ENCODE results near the gene MAX.

MAX gene

GRCh38 chr14:65072256-65072655 lies 30.1 kb downstream of the MAX start:
- no peak for DNase-seq

DNA sequence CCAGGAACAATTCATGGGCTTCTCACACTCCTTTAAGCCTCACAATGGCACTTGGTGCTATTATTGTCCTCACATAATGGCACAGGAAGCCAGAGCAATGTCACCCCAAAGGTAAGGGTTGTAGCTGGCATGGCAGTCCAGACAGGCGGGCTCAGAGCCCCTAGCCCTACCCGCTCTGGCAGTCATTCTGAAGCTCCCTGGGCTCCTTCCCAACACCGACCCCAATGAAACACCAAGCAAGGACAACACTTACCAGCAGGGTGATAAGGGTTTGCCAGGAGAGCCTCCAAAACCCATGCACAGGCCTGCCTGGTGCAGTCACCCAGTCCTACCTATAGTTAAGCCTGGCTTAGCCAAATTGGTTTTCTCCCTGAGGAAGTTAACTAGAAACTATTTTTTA lies 30.8 kb downstream of the MAX start:
- no peak for DNase-seq

DNA sequence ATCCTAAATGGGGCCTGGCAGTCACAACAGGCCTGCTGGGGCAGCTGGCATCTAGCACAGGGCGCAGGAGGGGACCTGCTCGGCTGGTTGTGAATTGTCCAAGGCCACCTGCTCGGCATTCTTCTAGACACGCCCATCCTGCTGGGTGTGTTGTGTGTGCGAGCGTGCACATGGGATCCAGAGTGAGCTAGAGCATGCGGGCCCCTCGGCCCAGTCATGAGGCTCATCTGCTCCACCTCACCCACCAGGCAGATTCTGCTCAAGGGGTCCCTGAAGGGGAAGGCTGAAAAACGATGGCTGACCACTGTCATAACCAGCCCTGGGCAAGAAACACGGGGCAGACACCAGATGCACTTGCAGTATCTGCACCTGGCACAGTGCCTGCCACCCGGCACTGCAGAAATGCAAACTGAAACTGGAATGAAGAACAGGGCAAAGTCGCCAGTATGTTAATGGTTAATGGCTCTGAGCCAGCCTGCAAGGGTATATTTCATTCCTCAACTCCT lies 31.8 kb downstream of the MAX start:
- DNase-seq: no peak

DNA sequence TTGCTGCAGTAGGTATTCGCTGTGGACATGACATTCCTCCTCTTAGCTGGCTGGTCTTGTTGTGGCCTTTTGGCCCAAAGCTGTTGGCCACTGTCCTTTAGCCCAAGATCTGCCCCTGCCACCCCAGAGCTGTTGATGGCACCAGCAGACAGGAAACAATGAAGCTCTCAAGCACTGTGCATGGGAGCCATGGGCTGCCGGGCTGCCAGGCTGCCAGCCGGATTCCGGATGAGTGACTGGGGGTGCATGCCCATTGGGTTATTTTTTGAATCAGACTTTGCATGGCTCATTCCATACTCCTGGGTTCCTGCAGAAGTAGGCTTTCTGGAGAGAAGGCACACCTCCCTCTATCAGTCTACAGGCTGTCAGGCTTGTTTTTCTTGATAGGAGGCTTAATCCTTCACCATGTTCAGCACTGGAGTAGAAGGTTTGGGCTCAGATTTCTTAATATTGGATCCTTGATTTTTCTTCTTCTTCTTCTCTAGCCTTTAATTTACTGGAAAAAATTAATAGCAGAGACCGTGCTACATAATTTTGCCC lies 32.4 kb downstream of the MAX start:
- no peak for DNase-seq

GRCh38 chr14:65065719-65066118 lies 36.6 kb downstream of the MAX start:
- DNase-seq: no peak

- DNase-seq: no peak
Measured at GRCh38 chr14:65062096-65063075, 39.9 kb downstream of the MAX start.

DNA sequence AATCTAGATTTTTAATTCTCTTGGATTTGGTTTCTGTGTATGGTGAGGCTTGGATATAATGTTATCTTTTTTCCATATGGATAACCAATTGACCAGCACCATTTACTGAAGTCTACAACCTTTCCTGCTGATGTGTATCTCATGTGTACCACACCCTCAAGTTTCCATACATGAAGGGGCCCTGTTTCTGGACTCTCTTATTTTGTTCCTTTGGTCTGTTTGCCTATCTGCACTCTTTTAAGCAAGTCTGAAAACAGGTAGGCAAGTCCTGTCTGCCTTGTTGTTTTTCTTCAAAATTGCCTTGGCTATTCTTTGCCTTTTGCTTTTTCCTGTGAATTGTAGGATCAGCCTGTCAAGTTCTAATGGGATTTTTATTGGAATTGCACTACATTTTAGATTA lies 44.6 kb downstream of the MAX start:
- DNase-seq: no peak

- no peak for DNase-seq
Measured at GRCh38 chr14:65054471-65055085, 47.7 kb downstream of the MAX start.

DNA sequence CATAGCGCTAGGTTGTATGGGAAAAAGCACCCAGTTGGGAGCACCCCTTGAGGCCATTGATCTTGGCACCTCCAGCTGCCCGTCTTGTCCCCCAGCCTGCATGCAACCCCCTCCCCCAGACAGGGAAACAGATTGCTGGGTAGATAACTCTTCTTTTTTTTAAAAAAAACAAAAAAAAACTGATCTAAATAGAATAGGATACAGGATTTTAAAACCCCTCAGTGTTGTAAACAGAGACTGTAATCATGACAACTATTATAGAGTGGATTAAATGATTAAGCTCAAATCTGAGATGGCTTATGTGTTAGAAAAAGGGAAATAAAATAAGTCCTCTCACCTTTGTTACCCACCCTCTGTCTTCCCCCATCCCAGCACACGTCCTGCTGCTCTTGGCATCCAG lies 48.9 kb downstream of the MAX start:
- DNase-seq: no peak

DNA sequence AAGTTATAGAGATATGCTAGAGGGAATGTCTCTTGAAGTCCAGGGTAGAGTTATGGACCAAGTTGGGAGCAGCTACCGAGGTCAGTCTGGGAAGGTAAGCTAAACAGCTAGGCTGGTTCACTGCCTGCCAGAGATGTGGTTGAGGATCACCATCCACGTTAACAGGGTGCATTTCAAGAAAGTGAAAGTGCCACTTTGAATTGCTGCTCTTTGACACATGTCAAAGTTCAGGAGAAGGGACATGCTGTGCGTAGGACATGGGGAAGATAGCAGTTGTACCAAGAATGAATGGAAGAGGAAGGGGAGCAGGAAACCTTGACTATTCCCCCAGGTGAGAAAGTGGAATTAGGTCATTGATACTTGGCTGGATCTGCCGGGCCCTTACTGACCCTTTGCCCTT lies 49.5 kb downstream of the MAX start:
- DNase-seq: no peak

DNA sequence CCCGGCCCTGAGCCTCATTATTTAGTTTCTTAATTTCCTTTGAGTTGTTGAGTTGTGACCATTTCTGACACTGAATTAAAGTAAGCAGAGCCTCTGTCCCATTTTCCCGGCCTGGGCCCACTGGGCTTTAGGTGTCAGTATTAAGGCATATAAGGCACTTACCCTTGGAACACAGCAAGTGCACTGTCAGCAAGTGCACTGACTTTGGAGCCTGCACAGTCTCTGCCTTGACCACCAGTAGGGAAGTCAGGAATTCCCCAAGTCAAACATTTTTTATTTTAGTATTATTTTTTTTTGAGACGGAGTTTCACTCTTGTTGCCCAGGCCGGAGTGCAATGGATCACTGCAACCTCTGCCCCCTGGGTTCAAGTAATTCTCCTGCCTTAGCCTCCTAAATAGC lies 56.6 kb downstream of the MAX start:
- DNase-seq: no peak

GRCh38 chr14:65045006-65045405 lies 57.3 kb downstream of the MAX start:
- no peak for DNase-seq

DNA sequence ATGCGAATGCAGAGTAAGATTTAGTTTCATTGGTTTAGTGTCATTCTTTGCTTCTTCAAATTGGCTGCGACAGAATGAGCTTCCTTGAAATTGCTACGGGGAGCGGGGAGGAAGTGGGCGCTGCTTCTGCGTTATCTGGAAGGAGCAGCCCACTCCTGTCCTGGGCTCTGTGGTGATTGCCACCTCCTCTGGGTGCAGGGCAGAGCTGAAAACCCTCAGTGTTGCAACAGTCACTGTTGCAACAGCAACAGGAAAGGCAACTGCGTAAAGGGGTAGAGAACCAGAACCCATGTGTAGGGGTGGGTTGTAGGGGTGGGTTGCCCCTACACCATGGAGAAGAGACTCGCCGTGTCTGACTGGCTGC lies 57.7 kb downstream of the MAX start:
- no peak for DNase-seq

- no peak for DNase-seq
Measured at GRCh38 chr14:65043893-65044595, 58.3 kb downstream of the MAX start.

GRCh38 chr14:65042731-65043372 lies 59.5 kb downstream of the MAX start:
- no peak for DNase-seq

DNA sequence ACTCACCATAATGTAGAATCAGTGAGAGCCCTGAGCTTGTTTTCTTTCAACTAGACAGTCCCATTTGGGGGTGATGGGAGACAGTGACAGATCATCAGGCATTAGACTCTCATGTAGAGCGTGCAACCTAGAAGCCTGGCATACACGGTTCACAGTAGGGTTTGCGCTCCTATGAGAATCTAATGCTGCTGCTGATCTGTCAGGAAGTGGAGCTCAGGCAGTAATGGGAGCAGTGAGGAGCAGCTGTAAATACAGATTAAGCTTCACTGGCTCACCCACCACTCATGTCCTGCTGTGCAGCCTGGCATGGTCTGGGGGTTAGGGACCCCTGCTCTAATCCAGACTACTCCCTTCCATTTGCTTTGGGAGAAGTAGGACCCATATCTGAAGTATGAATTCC lies 60.0 kb downstream of the MAX start:
- no peak for DNase-seq

DNA sequence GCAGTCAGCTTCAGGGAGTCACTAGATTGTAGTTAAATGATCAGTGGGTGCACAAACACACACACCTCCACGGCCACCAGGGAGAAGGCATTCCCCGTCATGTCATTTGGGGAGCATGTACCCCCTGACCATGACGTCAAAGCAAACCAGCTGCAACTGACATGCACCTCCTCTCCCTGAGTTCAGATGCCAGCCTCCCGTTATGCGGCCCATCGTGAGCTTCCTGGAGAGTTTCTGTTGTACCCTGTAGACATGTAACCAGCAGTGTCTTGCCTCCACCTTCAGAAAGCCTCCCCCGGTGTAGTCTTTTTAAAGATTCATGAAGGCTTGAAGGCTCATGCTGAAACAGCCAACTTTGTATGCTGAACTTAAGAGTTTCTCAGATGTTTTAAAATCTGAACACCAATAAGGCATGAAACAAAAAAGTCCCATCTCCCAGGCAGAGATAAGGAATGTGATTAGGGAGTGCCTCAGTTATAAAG lies 60.8 kb downstream of the MAX start:
- DNase-seq: no peak

GRCh38 chr14:65040666-65041433 lies 61.5 kb downstream of the MAX start:
- no peak for DNase-seq

DNA sequence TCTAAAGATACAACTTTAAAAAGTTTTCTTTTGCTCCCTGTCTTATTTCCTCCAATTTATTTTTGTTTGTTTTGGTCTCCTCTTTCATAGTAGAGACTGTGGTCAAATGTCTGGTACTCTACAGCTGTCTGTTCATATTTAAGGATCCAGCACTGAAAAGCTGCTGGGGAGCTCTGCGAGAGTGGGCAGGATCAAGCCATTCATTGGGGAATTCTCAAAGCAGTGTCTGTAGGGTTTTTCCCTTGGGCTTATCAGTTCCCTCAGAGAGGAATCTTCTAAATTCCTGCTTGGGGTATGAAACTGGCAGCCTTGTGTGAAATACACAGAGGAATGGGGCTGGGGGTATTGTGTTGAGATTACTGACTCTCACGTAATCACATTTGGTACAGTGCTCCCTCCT lies 63.4 kb downstream of the MAX start:
- no peak for DNase-seq

DNA sequence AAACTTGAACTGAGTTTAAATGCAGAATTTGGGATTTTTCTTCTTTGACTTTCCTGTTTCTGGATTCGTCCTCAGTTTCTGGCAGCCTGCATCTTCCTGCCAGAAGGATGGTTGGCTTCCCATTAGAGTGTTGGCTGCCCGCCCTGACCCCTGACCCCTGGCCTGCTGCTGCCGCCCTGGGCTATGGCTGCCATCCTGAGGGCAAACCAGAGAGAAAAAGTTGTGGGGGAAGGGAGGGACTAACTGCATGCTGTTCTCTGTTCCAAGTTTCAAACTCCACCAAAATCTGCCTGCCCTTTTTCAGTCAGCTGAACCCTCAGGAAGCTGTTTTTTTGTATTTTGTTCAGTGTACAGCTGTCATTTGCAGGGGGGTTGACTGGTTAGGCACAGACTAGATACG lies 67.3 kb downstream of the MAX start:
- DNase-seq: no peak

- no peak for DNase-seq
Measured at GRCh38 chr14:65034021-65034420, 68.3 kb downstream of the MAX start.

DNA sequence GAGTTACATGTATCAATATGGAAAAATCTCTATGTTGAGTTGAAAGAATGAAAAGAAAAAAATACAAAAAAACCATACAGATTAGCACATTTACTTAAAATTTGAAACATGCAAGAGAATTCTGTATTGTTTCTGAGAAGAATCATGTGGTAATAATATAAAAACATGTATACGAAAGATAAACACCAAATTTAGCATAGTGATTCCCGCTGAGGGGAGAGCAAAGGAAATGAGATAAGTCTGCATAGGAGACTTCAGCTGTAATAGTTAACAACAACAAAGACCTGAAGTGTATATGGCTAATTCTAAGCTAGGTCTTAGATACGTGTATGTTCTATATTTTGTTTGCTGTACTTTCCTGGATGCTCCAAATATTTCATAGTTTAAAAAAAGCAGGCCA lies 69.1 kb downstream of the MAX start:
- no peak for DNase-seq

All from effector CD4-positive, alpha-beta T cell (primary cell).